Muscle of leg (tissue), 11 donors: Measurements from ENCODE around the gene CLNK. TPM values are rescaled to one million over a fixed set of nuclear protein-coding genes. Genes with fewer than 3 reads are reported as not detected.

Experiments
- DNase-seq: peaks from one replicate; pipeline ENCODE4 v3.0.0; 2013
- H3K27ac ChIP-seq: one replicate; pipeline ENCODE4 v1.5.1; 2013; ENCODE audit warnings: mild to moderate bottlenecking, low read length, control low read depth
- H3K27me3 ChIP-seq: one replicate; pipeline ENCODE4 v1.6.1; 2013; ENCODE audit warnings: low read length; ENCODE audit not compliant: control insufficient read depth, insufficient read depth
- H3K36me3 ChIP-seq: one replicate; pipeline ENCODE4 v1.6.1; 2013; ENCODE audit warnings: low read length; ENCODE audit not compliant: control insufficient read depth, insufficient read depth
- H3K4me1 ChIP-seq: one replicate; pipeline ENCODE4 v1.6.1; 2013; ENCODE audit warnings: low read length; ENCODE audit not compliant: control insufficient read depth, insufficient read depth
- H3K4me3 ChIP-seq: one replicate; pipeline ENCODE4 v1.5.1; 2013; ENCODE audit warnings: low read length, control low read depth
- H3K9me3 ChIP-seq: replicated peaks from 2 replicates; pipeline ENCODE4 v1.6.1; 2013; ENCODE audit warnings: low read depth, low read length; ENCODE audit not compliant: control insufficient read depth
- WGBS: methylation state at CpG from one replicate; pipeline ENCODE4 v1.1.5; 2013; ENCODE audit warnings: missing lambda C conversion rate; ENCODE audit not compliant: insufficient coverage; 5-methylcytosine and 5-hydroxymethylcytosine counted together
- polyA plus RNA-seq, 8 donors: library from polyadenylated mRNA; unstranded; fragments of 120-200 nt; gene quantifications; one replicate each; pipeline versions ENCODE4 v1.2.1 to v1.2.3, GENCODE V29; 2013; ENCODE audit warnings: inconsistent platforms in 1 of 8, low replicate concordance in 1 of 8; ENCODE audit not compliant: insufficient read length in 8 of 8, insufficient read depth in 1 of 8
- total RNA-seq: library from RNA; stranded (reverse); fragments of 120-200 nt; gene quantifications from one replicate; pipeline ENCODE4 v1.2.4, GENCODE V29; 2013

The CLNK gene
- total and polyA plus RNA-seq, 9 donors: 0.04 to 0.32 (median 0.21) TPM; not detected in 1

DNA sequence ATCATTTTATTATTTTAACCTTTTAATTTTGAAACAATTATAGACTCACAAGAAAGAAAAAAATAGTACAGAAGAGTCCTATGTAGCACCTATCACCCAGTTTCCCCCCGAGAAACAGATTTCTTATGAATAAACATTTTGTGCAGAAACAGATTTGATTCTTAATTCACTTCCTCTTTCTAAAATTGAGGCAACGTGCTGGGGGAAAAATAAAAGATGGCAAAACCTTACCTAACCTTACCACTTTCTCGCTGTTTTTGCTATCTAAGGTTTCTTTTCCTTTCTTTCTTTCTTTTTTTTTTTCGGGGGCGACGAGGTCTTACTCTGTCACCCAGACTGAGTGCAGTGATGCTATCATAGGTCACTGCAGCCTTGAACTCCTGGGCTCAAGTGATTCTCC is 4.3 kb upstream of the CLNK start:
- no peak overlapping the region for H3K4me3 ChIP-seq
- H3K9me3 ChIP-seq: no peaks in the 10 kb centered on the region
- H3K27ac ChIP-seq: no peak overlapping the region
- H3K27me3 ChIP-seq: no peaks in the 10 kb centered on the region
- no peaks in the 10 kb centered on the region for H3K4me1 ChIP-seq
- 82% methylated on average over 5 of the region's 6 CpGs for WGBS
- no peaks in the 10 kb centered on the region for H3K36me3 ChIP-seq
- DNase-seq: no peak

DNA sequence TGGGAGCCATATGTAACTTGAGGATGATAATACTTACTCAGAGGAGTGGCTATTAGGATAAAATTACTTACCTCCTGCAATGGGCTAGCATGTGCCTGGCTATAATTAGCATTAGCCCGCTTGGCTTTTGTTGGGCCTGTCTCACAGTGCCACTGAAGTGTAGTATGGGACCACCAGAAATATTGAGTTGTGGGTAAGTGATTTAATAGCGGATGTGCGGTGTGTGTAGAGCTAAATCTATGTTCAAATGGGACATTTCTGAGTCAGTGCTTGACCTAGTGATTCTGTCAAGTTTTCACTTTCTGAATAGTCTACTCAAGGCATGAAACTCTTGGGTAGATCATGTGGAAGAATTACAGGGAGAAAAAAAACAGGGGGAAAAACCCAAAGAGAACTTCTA is 3.5 kb upstream of the CLNK start:
- DNase-seq: no peak
- H3K4me1 ChIP-seq: no peaks in the 10 kb centered on the region
- WGBS: 96% methylated on average over 3 of the region's 3 CpGs
- no peaks in the 10 kb centered on the region for H3K27me3 ChIP-seq
- no peaks in the 10 kb centered on the region for H3K9me3 ChIP-seq
- H3K27ac ChIP-seq: no peak overlapping the region
- H3K4me3 ChIP-seq: no peak overlapping the region
- no peaks in the 10 kb centered on the region for H3K36me3 ChIP-seq

DNA sequence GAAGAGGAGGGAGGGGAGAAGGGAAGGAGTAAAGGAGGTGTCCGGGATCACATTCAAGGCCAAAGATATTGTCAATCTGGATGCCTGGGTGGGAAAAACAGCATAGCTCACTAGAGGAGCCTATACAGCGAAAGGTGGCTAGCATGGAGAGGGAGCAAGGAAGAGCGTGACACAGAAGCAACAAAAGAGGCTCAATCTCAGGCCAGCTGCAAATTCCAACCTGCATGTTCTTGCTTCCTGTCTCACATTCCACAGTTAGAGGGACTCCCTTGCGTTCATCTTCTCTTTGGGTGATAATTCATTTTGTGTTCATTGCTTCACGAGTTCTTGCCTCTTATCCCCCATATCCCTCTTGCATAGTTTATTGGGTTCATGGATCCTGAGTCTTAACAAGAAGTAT is 3.0 kb upstream of the CLNK start:
- DNase-seq: no peak
- Histone ChIP-seq H3K9me3 (no peaks in the 10 kb centered on the region), H3K4me1 (no peaks in the 10 kb centered on the region), H3K27me3 (no peaks in the 10 kb centered on the region), H3K36me3 (no peaks in the 10 kb centered on the region), H3K27ac (no peak overlapping the region), H3K4me3 (no peak overlapping the region)
- WGBS: 70% methylated on average over 2 of the region's 5 CpGs

DNA sequence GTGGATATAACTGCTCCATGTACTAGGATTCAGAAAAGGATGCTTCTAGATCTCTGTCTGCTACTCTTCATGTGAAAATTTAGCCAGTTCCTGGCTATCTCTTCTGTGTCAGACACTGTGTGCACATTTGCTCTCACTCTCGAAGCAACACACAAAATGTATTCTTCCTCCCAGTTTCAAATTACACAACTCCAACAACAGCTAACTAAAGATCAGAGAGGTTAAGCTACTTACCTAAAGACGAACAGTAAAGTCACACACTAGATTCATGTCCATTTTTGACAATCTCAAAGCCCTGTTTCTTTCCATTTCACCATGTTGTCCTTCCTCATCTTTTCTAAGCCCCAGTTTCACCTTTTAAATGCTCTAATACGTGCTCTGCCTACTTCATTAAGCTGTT is 2.2 kb downstream of the CLNK start:
- H3K36me3 ChIP-seq: no peaks in the 10 kb centered on the region
- no peak overlapping the region for H3K4me3 ChIP-seq
- H3K9me3 ChIP-seq: no peaks in the 10 kb centered on the region
- no peaks in the 10 kb centered on the region for H3K27me3 ChIP-seq
- no peaks in the 10 kb centered on the region for H3K4me1 ChIP-seq
- 71% methylated on average over 2 of the region's 3 CpGs for WGBS
- DNase-seq: no peak
- no peak overlapping the region for H3K27ac ChIP-seq

DNA sequence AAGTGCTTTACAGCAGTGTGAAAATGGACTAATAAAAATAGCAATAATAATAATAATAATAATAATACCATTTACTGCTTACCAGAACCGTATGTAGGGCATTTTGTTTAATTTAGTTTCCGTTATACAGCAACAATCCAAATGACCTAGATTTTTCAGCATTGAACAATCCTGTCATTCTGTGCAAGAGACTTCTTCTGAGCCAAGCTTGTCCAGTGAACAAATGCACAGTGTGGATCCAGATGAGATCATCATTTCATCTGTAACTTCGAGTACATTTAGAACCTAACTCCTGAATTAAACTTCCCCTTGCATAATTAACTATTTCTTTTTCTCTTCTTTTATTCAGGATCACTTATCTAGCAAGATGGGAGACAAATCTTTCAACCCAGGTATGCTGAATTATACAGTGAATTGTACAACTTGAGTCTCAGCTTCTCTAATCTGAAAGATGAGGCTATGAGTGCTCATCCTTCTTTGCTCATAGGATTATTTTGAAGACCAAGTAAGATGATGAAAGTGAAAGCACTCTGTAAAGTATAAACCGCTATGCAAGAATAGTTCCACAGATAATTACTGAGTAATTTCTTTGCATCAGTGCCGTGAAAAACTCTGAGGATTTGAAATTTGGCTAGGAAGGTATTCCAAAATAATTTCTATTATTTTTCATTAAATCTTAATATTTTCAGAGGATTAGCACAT is 6.6 kb downstream of the CLNK start:
- Histone ChIP-seq H3K4me1 (no peaks in the 10 kb centered on the region), H3K9me3 (no peaks in the 10 kb centered on the region), H3K27me3 (no peaks in the 10 kb centered on the region), H3K36me3 (no peaks in the 10 kb centered on the region), H3K27ac (no peak overlapping the region), H3K4me3 (no peak overlapping the region)
- WGBS: no CpG with 5 or more reads among the region's 5 CpGs
- DNase-seq: peak; percentile 17

DNA sequence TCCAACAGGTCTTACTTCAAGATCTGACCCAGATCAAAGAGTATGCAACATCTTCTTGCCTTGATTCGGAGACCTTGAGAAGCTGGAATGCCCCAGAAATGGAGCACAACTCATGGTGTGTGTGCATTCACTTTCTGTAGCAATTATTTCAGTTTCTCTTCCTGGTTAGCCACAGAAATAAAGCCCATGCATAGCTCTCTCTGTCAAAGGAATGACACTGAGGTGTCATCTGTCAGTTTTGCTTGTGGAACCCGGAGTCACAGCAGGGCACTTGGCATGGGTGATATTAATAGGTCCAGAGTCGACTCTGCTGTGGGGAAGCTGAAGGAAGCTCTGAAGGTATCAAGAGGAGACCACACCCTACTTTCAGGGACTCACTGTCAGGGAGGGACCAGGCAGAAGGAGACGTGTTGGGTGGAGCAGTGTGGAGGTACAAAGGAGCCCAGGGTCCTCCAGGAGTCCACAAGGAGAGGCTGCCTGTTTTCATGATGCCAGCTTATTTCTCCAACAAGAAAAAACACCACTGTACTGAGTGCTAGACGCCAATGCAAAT is 10.7 kb downstream of the CLNK start:
- DNase-seq: no peak
- Histone ChIP-seq H3K27ac (no peak overlapping the region), H3K27me3 (no peaks in the 10 kb centered on the region), H3K4me3 (no peak overlapping the region), H3K9me3 (no peaks in the 10 kb centered on the region), H3K4me1 (no peaks in the 10 kb centered on the region), H3K36me3 (no peaks in the 10 kb centered on the region)
- 59% methylated on average over 3 of the region's 5 CpGs for WGBS

DNA sequence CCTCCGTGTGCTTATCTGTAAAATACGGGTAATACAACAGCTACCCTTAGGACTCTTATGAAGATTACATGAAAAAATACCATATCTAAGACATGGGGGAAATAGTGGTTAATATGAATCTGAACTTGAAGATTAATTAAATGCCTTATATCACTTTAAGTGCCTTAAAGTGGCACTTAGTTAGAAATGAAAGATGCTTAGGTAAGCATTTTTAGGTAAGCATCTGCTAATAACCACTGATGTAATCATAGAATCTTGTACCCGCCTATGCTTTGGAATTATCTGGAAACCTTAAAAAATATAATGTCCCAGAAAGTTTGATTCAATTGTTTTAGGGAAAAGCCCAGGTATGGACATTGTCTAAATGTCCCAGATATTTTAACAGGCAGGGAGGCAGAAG is 12.2 kb downstream of the CLNK start:
- no peak overlapping the region for H3K4me3 ChIP-seq

DNA sequence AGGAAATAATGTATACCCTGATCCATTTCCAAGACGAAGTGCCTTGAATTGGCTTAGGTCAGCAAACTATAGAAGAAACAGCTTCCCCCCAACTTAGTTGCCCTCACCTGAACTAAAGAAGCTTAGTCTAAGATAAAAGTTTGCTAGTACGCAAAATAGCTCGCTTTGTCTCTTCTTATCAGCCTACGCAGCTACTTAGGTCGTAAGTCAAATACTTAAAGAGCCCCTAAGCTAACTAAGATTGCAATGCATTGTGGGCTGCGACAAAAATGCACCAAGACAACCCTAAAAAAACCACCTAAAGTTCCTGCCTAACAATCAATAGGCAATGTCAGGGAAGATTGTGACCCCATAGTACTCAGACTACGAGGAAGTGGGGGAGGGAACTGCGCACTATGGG is 12.8 kb downstream of the CLNK start:
- 93% methylated on average over 4 of the region's 8 CpGs for WGBS
- Histone ChIP-seq H3K9me3 (no peaks in the 10 kb centered on the region), H3K36me3 (no peaks in the 10 kb centered on the region), H3K4me1 (no peaks in the 10 kb centered on the region), H3K27me3 (no peaks in the 10 kb centered on the region), H3K27ac (no peak overlapping the region), H3K4me3 (no peak overlapping the region)
- DNase-seq: no peak

More for the DNA sequence above, 12.2 kb downstream of the CLNK start:
- Histone ChIP-seq H3K9me3 (no peaks in the 10 kb centered on the region), H3K4me1 (no peaks in the 10 kb centered on the region), H3K36me3 (no peaks in the 10 kb centered on the region), H3K27ac (no peak overlapping the region), H3K27me3 (no peaks in the 10 kb centered on the region)
- DNase-seq: no peak
- no CpG with 5 or more reads among the region's 3 CpGs for WGBS

DNA sequence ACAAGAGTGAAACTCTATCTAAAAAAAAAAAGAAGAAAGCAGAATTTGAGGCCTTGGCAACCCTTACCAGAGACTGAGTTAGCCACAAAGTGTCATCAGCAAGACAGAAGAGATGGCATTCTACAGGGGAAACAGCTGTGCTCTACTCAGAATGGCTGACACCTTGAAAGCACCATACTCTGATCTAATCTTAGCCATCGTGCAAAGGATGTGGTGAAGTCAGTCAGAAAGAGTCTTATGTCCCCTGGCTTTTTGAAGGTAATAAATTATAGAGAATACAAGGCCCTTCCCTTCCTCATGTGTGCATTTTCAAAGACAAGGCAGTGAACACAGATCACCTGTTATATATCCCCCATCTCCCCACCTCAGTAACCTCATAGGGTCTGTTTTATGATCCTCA is 13.2 kb downstream of the CLNK start:
- H3K36me3 ChIP-seq: no peaks in the 10 kb centered on the region
- no peak overlapping the region for H3K4me3 ChIP-seq
- no CpG with 5 or more reads among the region's 1 CpG for WGBS
- H3K27me3 ChIP-seq: no peaks in the 10 kb centered on the region
- H3K9me3 ChIP-seq: no peaks in the 10 kb centered on the region
- peak; percentile 3 for DNase-seq
- H3K4me1 ChIP-seq: no peaks in the 10 kb centered on the region
- no peak overlapping the region for H3K27ac ChIP-seq

DNA sequence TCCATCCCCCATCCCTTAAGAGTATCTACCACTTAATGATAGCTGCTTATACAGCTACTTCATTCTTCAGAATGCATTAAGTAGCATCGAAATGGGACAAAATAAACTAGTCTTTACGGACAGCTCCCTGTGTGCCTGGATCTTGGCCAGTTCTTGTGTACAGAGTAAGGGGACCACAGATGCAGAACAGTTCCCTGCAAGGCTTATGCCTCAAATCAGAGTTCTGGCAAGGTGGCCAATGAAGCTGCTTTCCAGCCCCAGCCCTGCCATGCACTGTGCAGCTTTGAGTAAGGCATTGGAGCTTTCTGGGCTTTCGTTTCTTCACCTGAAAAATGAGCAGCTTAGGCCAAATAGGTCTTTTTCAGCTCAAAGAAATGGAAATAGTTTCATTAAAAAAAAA is 14.2 kb downstream of the CLNK start:
- Histone ChIP-seq H3K27ac (no peak overlapping the region), H3K27me3 (no peaks in the 10 kb centered on the region), H3K36me3 (no peaks in the 10 kb centered on the region), H3K9me3 (no peaks in the 10 kb centered on the region), H3K4me1 (no peaks in the 10 kb centered on the region), H3K4me3 (no peak overlapping the region)
- WGBS: 80% methylated on average over 1 of the region's 3 CpGs
- DNase-seq: peak; percentile 27
